CD4-positive, alpha-beta T cell treated with Interferon alpha-2 for 1 hour (primary cell): ENCODE results near the gene CHD5.
A peak's percentile ranks its signal among the peaks of the same experiment; 100 is the strongest.

Experiments used
- DNase-seq, 2 donors: peaks; one replicate each; pipeline ENCODE4 v3.0.0-alpha.2; 2020 to 2022

CHD5 gene

DNA sequence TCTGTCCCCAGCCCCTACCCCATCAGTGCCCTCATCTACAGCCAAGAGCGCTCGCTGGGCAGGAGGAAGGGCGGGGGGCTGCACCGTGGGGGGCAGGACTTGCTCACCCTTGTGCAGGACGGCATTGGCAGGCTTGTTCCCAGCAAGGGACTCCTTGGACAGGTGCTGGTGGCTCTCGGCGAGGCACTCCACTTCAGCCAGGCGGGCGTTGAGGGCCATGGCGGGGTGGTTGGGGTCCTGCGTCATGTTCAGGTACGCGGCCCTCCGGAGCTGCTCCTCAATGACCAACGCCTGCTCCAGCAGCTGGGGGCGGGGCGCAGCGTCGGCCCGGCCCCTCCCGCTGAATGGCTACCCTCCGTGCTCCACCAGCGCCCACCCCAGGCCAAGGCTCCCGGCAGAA, 70.4 kb downstream of the CHD5 start:
- no peak for DNase-seq

DNA sequence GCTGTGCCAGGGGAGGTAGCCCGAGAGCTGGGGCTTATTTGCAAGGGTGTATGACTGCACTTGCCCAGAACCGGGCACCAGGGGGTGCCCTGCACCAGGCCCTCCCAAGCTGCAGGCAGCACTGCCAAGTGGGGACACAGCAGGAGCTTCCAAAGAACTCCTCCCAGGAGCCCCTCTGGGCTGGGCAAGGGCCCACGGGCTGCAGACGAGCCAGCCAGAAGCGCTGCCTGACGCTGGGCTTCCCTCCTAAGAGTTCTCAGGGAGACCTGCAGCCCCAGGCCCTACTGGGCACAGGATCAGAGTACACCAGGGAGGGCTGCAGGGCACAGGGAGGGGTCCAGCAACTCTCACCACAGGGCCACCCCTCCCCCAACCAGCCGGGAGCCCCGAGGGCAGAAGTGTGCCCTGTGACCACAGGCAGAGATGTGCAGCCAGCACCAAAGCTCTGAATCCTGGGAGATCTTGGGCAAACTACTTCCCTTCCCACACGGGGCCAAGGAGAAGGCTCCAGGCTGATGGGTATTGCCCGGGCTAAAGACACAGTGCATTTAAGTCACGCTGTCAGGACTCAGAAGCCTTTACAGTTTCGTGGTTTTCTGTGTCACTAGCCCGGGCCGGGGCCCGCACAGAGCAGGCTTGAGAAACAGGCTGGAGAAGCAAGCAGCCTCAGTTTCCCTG, 71.0 kb downstream of the CHD5 start:
- peak; percentile 24 to 50 for DNase-seq

DNA sequence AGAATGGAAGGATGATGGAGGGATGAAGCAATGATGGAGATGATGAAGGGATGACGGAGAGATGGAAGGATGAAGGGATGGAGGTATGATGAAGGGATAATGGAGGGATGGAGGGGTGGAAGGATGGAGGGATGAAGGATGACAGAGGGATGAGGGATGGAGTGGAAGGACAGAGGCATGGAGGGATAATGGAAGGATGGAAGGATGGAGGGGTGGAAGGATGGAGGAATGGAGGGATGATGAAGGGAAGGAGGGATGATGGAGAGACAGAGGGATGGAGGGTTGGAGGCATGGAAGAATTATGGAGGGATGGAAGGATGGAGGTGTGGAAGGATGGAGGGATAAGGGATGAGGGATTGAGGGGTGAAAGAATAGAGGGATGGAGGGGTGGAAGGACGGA, 71.6 kb downstream of the CHD5 start:
- DNase-seq = no peak

DNA sequence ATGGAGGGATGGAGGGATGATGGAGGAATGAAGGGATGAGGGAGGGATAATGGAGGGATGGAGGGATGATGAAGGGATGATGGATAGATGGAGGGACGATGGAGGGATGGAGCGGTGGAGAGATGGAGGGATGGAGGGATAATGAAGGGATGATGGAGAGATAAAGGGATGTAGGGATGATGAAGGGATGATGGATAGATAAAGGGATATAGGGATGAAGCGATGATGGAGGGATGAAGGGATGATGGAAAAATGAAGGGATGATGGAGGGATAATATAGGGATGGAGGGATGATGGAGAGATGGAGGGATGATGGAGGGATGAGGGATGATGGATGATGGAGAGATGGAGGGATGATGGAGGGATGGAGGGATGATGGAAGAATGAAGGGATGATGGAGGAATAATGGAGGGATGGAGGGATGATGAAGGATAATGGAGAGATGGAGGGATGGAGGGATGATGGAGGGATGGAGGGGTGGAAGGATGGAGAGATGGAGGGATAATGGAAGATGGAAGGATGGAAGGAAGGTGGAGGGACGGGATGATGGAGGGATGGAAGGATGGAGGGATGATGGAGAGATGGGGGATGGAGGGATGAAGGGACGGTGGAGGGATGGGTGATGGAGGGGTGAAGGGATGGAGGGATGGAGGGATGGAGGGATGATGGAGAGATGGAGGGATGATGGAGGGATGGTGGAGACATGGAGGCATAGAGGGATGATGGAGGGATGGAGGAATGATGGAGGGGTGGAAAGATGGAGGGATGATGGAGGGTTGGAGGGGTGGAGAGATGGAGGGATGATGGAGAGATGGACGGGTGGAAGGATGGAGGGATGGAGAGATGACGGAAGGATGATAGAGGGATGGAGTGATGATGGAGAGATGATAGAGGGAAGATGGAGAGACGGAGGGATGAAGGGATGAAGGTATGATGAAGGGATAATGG, 72.4 kb downstream of the CHD5 start:
- no peak for DNase-seq

DNA sequence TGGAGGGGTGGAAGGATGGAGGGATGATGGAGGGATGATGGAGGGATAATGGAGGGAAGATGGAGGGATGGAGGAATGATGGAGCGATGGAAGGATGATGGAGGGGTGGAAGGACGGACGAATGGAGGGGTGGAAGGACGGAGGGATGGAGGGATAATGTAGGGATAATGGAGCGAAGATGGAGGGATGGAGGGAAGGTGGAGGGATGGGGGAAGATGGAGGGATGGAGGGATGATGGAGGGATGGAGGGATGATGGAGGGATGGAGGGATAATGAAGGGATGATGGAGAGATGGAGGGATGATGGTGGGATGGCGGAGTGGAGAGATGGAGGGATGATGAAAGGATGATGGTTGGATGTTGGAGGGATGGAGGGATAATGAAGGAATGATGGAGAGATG, 73.1 kb downstream of the CHD5 start:
- DNase-seq = no peak

DNA sequence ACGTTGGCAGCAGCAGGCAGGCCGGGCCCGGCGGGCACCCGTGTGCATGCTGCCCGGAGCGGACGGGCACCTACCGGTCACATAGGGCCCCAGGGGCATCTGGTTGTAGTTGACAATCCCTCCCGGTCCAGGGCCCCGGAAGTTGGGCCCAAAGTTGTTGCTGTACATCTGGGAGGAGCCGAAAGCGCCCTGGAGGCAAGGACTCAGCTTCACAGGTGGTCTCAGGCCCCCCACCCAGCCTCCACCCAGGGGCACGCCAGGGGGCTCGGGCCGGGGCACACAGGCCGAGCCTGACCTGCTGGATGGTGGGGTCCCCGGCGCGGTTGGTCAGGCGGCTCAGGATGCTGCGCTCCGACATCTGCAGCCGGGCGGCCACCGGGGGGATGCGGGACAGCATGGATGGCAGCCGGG, 73.8 kb downstream of the CHD5 start:
- no peak for DNase-seq

DNA sequence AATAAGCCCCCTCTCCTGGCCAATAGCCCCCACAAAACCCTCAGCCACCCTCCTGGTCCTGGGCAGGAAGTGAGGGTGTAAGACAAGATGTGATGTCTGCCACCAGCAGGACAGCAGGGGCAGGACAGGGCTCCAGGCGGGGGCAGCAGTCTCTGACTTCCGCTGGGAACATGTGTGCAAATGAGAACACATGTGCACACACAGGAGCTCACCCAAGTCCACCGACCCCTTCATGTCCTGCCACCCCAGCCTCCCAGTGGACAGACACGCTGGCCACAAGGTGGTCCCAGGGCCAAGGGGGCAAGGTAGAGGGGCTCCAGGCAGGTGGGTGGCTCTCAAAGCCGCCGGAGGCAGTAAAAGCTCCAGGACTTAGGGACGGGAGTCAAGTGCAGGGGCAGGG, 74.4 kb downstream of the CHD5 start:
- no peak for DNase-seq

DNA sequence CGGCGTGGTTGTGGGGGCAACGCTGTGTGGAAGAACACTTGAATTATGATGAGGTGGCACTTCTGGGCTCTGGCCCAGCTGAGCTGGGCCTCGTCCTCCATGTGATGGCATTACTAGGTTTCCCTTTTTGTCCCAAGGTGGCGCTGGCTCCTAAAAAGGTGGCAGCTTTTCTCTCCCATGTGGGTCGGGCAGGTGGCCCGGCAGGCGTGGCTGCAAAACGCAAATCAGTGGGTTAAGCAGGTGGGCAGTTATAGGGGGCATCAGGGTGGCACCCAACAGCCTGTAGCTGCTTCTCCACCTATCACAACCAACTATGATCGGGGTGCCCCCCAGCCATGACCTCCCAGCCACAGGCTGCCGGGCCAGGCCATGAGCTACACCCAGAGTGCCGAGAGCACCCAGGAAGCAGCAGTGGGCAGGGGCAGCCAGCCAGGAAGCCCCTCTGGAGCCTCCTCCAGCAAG, 74.9 kb downstream of the CHD5 start:
- no peak for DNase-seq

DNA sequence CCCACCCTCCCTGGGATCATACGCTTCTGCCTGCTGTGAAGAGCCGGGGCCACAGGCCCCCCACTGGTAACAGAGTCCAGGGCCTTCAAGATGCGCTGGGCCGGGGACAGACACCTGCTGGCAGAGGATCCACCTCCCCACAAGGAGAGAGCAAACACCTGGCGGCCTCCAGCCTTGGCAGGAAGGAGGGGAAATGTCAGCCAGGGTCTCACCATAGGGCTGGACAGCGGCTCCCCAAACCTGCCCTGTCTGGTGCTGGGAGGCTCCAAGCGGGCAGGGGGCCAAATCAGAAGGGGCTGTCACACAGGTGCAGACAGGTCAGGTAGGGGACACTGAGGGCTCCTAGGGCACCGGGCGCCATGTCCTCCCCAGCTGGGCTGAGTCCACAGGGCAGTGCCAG, 75.5 kb downstream of the CHD5 start:
- DNase-seq = no peak

DNA sequence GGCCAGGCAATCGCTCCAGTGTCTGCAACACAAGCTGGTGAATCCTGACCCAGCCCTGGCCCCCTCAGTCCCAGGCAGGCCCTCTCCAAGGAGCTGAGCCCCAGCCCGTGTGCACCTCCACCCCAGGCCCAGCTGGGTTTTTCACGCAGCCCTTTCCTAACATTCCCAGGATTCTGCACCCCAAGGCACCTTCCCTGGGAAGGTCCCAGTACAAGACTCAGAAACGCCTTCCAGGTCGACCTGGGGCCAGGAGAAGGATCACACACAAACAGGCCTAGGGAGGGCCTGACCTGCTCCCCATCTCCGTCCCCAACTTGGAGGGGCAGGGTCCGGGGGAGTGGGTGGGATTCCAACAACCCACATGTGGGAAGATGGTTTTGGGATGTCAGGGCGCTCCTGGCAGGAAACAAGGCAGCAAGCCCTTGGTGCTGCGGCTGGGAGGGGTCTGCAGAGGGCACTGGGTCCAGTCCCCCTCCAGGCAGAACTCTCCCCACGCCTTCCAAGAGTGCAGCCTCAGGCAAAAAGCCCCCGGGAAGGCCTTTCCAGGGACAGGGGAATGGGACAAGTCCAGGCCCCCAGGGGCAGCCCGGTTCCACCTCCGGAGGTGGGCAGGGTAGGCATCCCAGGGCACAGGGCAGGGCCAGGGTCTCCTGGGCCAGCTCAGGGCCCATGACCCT, 76.1 kb downstream of the CHD5 start:
- no peak for DNase-seq

DNA sequence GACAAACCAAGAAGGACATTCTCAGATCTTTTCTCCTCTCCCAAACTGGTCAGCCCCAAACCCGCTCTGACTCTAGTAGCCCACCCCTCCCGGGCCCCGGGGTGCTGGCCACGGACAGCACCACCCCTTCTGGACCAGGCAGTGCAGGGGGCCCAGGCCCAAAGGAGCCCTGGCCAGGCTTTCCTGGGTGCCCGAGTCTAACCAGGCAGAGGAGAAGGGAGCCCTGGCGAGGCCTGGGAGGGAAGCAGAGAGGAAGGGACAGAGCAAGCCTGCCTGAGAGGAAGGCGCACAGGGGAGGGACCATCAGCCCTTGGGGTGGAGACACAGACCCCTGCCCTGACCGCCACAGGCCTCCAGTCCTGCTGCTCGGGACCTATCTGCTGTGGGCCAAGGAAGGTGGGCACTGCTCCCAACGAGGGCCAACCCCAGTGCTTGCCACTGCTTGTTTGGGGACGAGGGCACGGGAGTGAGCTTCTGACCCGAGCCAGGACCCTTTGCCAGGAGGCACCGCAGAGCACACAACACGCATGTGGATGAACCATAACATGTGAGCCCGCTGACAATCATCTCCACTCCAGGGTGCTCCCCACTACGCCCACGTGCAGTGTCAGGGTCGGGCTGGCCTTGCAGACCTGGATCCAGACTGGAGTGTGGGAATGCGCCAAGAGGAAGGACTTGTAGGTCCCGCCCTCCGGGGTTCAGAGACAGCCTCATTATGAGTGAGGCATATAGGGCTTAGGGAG, 76.8 kb downstream of the CHD5 start:
- no peak for DNase-seq

DNA sequence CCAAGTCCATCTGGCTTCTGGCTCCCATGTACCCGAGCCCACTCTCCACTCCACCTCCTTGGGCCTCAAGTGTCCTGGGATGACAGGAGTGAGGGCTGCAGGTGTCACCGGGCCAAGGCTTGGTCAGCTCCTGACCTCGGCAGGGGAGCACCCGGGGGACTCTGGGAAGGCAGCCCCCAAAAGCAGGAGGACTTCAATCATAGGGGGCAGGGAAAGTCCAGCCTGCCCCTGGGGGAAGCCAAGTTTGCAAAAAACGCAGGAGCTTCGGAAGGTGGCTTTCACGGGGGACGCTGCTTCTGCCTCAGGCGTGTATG, 77.6 kb downstream of the CHD5 start:
- DNase-seq = no peak

DNA sequence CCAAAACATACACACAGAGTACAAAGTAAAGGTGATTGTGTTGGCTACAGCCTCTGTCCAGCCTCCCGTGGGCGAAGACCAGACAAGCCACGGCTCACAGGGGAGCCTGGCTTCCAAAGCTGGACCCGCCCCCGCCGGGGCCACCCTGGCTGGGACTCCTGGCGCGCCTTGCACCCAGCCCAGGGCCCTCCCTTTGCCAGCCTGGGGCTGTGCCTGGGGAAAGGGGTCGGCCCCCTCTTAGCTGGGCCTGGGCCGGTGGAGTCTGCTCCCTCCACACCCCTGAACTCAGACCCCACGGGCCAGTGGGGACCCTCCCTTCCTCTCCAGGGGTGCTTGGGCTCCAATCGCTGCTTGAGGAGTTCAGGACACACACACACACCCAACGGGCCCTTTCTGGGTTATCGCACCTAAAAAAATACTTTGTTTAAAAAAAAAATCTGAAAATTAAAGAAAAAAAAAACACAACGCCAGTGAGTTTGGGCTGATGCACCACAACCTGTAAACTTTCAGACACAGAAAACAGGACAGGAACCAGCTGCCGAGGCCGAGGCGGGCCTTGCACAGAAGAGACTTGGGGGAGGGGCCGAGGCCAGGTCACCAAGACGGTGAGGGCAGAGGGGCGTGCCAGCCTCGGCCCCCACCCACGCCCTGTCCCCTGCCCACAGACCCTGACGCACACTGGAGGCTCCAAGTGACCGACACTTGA, 78.1 kb downstream of the CHD5 start:
- no peak for DNase-seq

DNA sequence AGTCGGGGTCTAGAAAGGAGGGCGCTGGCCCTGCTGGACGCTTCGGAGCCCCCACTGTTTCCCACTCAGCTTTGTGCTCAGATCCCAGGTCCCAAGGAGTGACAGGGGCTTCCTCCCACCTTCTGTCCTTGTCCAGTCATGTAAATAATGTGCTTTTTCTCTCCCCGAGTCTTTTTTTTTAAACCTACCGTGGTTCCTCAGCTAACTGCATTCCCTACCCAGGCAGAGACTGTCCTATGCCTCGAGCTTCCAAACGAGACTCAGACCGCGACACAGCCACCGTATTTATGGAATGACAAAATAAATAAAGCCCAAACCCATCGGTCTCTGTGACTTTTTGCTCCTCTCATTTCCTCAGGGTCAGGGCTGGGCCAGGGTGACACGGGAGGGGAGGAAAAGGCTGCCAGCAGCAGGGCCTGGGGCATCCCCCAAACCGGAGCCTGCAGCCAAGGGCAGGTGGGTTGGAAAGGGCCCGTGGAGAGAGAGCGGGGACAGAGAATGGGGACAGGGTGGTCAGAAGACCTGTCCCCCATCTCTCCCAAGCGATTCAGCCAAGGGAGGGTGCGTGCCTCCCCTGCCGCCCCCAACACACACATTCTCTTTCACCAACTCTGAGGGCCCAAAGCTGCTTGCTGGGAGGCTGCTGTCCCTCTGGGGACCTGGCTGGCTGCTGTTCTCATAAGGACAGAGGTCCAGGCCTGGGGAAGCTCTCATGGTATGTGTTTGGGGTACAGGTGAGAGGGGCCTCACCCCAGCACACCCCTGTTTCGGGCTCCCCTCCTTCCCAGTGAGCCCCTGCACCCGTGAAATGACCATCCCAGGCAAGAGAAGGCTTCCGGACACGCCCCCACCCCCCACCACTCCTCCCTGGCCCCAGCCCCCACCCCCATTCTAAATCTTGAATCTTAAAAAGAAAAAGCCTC, 79.0 kb downstream of the CHD5 start:
- no peak for DNase-seq

DNA sequence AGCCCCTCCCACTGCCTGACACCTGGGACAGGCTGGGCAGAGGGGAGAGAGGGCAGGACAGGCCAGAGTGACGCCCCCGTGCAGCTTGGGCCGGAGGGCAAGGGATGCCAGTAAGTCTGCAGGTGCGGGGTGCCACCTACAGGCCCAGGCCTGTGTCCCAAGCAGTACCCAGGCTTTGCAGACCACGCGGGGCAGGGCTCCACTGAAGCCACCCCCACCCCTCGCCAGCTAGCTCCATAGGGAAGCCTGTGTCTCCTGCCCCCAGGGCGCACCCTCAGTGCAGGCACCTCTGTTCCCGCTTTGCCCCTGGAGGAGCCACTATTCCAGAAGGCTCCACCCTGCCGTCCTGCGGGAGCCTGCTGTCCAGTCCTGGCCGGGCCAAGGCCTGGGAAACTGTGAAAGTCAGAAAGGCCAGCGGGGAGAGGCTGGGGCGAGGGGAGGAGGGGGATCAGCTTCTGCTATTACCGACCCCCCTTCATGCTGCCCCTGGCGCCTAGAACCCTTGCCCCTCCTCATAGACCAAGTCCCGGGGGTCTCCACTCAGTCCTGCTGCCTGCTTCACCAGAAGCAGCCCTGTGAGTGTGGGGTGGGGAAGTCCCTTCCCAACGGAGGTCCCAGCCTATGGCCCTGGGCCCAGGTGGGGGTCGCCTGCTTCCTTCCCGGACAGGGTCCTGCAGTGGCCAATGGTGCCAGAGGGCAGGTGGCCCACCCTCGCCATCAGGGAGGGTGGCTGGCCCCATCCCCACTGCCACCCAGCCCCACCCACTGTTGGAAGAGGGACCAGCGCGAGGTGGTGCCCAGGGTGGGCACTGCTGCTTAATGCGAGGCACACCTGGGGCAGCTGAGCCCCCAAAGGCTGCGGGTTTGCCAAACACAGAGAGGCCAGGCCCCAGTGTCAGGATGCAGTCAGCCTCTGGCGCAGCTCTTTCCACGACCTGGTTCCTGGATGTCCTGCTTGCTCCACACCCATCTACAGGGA, 80.0 kb downstream of the CHD5 start:
- DNase-seq = no peak

DNA sequence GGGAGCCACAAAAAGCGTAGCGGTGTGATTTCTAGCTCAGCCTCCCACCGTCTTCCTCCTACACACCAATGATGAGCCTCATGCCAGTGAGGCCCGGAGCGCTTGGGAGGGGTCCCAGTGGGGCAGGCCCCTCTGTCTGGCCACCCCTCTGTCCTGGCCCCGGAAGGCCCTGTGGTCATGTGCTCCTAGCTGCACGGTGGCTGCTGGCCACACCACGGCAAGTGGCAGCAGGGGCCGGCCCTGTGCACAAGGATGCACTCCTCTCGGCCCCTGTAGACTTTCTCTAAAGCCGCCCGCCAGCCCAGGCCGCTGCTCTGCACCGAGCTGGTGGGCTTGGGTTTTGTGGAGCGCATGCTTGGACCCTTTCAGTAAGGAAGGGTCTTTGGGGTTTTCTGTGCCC, 80.8 kb downstream of the CHD5 start:
- DNase-seq = no peak

DNA sequence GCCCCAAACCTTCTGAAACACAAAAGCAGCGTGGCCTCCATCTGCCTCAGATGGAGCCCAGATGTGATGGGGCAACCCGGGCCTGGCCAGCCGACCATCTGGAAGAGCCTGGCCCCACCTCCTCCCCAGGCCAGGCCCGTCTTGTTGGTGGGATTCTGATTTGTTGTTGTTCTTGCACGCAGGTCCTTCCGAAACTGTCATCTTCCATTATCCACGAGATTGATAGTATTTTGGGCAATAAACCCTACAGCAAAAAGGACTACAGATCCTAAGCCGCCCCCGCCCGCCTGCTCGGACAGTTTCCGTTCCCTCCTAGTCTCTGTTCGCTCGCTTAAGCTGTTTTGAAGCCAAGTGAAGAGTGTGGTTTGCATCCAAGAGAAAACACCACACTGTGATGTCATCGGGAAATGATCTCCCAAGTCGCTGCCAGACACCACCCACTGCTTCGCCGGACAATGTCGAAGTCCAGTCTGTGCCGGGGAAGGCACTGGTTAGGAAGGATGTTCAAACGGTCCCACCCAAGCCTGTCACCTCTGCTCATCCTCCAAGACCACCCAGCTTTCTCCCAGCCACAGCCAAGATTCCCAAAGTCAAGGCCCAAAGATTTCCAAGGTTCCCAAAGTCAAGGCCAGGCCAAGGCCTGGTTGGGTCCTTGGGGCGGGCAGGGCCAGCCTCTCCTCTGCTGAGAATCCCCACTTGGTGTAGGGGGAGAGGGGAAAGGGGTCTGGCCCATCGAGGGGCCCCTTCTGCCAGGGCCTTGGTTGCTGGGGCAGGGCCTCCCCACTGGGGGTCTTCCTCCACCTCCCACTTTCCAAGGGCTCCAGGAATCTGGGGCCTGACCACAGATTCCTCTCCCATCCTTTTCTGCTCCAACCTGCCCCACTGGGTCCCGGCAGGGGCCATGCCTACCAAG, 81.6 kb downstream of the CHD5 start:
- no peak for DNase-seq

DNA sequence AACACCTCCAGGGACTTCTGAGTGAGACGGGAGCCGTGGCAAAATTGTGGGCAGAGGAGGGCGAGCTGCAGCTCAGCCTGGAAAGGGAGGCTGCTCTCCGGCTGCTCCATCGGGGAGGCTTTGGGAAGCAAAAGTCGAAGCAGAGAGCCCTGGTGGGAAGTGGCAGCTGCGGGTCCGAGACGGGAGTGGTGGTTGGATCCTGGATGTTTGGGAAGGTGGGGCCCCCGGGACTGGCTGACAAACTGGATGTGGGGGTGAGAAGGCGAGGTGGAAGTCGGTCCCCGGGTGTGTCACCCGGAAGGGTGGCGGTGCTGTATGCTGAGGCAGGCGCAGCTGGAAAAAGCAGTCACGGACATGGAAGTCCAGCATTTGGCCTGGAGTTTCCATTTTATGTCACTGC, 82.3 kb downstream of the CHD5 start:
- no peak for DNase-seq

DNA sequence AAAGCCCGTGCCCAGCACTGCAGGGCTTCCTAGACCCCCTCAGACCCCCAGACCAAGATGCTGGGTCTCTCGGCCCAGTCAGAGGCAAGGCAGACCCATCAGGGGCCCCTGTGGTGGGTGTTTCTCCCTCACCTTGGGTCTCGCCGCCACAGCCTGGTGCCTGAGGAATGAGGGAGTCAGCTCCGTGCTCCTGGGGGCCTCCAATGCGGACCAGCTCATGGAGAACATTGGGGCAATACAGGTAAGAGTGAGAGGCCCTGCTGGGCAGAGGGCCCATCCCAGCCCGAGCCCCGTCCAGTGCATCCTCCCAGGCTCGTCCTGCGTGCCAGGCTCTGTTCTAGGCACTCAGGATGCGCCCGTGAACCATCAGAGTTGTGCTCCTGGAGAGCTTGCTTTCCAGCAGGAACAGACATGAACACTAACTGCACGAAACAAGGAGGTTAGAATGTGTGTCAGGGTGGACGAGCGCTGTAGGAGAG, 83.0 kb downstream of the CHD5 start:
- no peak for DNase-seq
